Omental fat pad (tissue), 4 donors: Measurements from ENCODE around the gene RORC. TPM values are rescaled to one million over a fixed set of nuclear protein-coding genes. Genes with fewer than 3 reads are reported as not detected.

ENCODE experiments used
- ATAC-seq: fragments of 150-250 bp; one replicate; pipeline ENCODE4 v1.9.1; 2016; ENCODE audit warnings: mild to moderate bottlenecking, moderate library complexity; ENCODE audit not compliant: low FRiP score
- DNase-seq: peaks from one replicate; pipeline ENCODE4 v3.0.0-alpha.2; 2019; ENCODE audit warnings: low spot score
- total RNA-seq, 4 donors: library from RNA; depleted of rRNA; stranded (reverse); fragments of >200 nt; gene quantifications; one replicate each; pipeline ENCODE4 v1.1.0, GENCODE V29; 2016
- TF ChIP-seq, protein P1 (sequence below), 3 donors: fragments of 450-650 bp; IDR thresholded peaks; one replicate each; pipeline ENCODE4 v1.5.1; 2016 to 2017; ENCODE audit warnings: antibody characterized with exemption in 3 of 3, mild to moderate bottlenecking in 3 of 3, moderate library complexity in 2 of 3

RORC gene
- total RNA-seq, 4 donors from 2014 or later = 2.0 to 16.0 (median 5.8) TPM; not detected in 1

DNA sequence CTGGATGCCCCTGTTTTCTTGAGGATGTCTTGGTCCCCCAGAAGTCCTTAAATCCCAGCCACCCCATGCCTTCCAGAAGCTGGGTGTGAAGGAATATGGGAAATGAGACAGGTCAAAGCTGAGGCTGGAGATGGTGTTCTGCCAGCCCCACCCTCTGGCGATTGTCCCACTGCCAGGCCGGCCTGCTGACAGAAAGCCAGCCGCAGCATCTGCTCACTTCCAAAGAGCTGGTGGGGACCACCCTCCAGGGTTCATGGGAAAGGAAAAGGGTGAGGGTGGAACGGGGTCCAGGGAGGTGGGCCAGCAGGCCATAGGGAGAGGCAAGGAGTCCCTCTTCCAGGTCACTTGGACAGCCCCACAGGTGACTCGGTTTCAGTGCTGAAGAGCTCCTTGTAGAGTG lies 24.5 kb downstream of the RORC start:
- no peak for ATAC-seq
- TF ChIP-seq, protein P1, sequence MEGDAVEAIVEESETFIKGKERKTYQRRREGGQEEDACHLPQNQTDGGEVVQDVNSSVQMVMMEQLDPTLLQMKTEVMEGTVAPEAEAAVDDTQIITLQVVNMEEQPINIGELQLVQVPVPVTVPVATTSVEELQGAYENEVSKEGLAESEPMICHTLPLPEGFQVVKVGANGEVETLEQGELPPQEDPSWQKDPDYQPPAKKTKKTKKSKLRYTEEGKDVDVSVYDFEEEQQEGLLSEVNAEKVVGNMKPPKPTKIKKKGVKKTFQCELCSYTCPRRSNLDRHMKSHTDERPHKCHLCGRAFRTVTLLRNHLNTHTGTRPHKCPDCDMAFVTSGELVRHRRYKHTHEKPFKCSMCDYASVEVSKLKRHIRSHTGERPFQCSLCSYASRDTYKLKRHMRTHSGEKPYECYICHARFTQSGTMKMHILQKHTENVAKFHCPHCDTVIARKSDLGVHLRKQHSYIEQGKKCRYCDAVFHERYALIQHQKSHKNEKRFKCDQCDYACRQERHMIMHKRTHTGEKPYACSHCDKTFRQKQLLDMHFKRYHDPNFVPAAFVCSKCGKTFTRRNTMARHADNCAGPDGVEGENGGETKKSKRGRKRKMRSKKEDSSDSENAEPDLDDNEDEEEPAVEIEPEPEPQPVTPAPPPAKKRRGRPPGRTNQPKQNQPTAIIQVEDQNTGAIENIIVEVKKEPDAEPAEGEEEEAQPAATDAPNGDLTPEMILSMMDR (IDR thresholded peaks at IDR 0.05) = no peak
- no peak for DNase-seq

DNA sequence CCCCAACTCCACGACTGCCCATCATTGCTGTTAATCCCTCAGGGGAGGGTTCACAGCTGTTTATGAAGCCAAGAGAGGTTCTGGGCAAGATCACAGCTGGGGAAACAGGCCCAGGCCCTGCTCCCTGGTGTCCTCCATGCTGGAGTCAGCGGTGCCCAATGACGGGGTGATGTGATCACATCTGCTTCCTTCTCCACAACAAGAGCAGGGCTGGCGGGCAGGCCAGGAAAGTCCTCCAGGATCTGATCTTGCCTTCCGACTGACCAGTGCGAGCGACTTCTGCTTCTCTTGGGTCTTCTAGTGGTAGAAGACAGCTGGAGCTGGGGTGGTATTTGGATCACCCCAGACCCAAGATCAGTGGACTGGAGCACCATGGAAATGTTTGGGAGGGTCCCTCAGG lies 25.4 kb downstream of the RORC start:
- no peak for ATAC-seq
- TF ChIP-seq, protein P1 (IDR thresholded peaks at IDR 0.05) = no peak
- no peak for DNase-seq

DNA sequence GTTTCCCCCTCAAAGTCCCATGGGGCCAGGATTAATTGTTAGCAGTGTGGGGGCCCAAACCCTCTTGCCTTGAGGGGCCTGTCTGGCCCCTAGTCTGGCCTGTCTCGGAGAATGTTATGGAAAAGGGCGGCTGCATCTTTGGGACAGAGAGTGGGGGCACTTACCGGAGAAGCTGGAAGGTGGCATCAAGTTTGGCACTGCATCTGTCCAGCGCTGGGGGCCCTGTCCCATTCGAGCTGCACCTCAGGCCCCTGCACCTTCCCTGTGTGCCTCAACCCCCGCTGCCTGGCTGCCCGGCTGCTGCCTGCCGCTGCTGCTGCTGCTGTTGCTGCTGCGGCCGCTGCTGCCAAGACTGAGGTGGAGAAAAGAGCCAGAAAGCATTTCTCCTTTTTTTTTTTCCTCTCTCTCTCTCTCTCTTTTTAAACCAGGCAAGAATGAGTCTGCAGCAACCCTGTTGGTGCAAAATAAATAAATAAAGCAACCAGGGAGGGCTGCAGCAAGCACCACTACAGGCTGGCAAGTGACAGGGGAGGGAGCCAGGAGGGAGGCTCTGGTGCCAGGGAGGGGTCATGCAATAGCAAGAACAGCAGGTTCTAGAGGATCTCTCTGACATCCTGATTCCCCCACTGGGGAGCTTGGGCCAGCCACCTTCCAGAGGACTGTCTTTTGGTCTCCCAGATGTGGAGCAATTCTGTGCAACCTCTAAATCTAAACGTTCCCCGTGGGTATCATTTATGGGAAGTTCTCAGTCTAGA lies 26.4 kb downstream of the RORC start, which contains the start of gene LINGO4:
TSS of gene LINGO4 (minus strand) at position 354 of the 755 bp plus-strand sequence. CDS start 2,715 bp downstream, outside the sequence.
- ATAC-seq (no peak), DNase-seq (no peak)
- TF ChIP-seq, protein P1 (IDR thresholded peaks at IDR 0.05) = no peak

DNA sequence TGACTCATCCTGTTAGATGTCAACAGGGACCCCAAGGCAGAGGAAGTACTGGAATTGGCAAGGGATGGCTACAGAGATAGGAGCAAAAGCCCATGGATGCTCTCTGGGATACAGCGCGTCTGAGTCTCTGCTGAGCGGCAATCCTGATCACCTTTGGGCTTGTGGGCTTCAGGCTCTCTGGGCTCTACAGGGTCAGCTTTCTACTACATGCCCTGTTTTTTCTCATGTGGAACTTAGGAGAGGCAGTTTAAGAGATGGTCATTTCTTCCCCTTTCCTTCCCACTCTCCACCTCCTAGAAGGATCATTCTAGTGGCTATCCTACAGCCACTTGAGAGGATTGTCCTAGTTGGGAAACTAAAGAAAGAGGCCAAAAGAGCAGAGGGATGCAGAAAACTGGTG lies 27.7 kb downstream of the RORC start:
- DNase-seq (no peak), ATAC-seq (no peak)
- TF ChIP-seq, protein P1 (IDR thresholded peaks at IDR 0.05) = no peak

DNA sequence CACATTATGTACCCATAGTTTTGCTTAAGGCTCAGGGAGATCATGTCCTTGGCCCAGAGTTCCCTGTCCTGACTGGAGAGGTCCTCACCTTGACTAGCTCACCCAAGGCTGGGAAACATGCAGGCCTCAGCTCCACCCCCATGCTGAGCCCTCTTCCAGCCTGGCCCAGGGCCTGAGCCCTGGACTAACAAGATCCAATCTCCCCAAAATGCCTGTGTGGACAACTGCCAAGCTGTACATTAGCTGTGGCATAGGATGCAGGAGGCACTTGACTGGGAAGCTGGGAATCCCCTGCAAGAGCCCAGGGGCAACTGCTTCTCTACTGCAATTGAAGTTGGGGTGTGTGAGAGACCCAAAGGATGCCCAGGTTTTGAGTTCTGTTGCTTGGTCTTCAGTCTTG lies 28.4 kb downstream of the RORC start:
- ATAC-seq (no peak), DNase-seq (no peak)
- TF ChIP-seq, protein P1 (IDR thresholded peaks at IDR 0.05) = no peak

DNA sequence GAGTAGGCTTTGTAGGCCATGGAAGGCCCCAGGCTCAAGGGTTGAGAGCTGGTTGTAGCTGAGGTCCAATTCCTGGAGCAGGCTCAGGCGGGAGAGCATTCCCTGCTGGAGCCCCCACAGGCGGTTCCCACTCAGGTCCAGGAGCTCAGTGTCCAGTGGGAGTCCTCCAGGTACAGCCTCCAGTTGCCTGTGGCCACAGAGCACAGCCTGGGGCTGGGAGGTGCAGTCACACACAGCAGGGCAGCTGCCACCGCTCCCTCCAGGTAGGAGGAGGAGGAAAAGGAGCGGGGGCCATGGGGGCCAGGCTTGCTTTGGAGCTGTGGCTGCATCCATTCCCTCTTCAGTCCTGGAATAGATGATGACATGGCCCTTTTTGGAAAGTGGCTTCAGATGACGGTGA lies 29.2 kb downstream of the RORC start:
- ATAC-seq = no peak
- TF ChIP-seq, protein P1 (IDR thresholded peaks at IDR 0.05) = no peak
- no peak for DNase-seq

DNA sequence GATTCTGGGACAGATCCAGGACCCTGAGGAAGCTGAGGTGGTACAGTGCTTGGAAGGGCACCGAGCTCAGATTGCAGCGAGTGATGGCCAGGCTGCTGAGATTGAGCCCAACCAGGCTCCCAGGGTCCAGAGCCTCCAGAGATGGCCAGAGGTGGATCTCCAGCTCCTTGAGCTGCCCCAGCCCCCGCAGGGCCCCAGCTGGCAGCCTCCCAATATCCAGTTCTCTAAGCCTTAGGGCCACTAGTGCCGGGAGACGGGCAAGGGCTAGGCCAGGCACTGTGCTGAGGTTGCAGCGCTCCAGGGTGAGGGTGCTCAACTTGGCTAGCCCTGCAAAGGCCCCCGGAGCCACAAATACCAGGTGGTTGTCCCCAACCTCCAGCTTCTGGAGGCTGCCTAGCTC lies 29.8 kb downstream of the RORC start:
- TF ChIP-seq, protein P1 (IDR thresholded peaks at IDR 0.05) = no peak
- DNase-seq (no peak), ATAC-seq (no peak)
